Epithelial cell of prostate (primary cell): ENCODE measurements around the gene CD46.

Experiments
- DNase-seq: peaks from one replicate; pipeline ENCODE4 v3.0.0-alpha.2; 2011; ENCODE audit warnings: low read depth, low spot score
- H3K27ac ChIP-seq: fragments of 450-650 bp; 2 replicates; pipeline ENCODE4 v1.5.1; 2017; ENCODE audit warnings: mild to moderate bottlenecking

CD46 gene

DNA sequence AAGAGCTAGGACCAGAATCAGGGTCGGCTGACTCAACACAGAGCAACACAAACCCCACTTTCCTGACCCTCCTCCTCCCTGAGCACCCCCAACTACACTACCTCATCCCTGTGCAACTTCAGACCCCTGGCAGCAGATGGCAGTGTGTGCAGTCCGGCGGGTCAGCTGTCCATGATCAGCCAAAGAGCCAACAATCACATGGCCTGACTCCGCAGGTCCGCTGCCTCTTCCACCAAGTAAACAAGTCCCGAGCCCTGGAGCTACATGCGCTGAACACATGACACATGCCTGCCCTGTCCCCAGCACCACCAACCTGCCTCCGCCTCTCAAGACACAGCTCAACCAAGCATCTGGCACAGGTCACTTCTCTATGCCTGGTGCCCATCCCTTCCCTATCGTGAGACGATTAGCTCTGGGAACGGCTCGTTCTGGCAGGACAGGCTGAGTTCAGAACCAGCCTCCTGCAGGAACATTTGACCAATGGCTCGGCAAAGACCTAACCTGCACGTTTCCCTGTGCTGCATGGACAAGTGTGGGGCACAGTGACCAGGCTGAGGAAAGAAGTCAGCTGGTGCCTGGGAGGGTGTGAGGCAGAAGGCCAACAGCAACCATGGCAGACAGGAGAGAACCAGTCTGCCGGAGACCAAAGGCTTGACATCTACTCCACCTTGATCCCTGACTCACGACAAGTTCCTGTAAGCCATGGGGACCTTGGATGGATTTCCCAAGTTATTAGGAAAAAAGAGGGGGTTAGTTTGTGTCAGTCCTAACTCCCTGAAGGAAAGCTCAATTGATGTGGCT, 60.3 kb downstream of the CD46 start:
- no peak overlapping the region for H3K27ac ChIP-seq
- DNase-seq = no peak

DNA sequence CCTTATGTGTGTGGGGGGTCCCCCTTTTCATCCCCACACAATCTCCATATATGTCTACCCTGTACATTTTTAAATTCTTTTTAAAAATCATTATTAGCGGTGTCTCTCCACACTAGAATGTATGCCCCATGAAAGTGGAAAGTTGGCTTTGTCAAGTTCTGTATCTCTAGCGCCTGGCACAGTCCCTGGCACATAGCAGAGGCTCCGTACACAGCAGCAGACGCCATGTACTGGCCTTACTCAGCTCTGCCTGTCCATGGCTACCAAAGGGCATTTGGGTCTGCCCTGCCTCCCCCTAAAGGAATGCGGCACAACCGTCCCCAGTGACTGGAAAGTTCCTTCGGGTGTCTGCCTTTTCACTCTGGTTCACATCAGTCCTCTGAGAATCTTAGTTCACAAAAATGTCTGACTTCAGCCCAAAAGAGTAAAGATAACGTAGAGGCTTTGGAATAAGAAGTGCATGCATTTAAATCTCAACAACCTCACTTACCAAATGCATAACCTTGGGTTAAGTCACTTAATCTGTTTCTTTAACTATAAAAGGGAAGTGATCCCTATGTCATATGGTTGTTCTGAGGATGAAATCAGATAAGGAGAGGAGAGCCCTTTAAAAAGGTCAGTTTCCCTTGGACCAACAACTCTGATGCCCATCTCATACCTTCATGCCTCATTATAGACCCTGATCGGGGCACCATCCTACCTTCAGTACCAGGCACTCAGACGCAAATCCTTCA, 61.1 kb downstream of the CD46 start:
- no peak for DNase-seq
- no peak overlapping the region for H3K27ac ChIP-seq

DNA sequence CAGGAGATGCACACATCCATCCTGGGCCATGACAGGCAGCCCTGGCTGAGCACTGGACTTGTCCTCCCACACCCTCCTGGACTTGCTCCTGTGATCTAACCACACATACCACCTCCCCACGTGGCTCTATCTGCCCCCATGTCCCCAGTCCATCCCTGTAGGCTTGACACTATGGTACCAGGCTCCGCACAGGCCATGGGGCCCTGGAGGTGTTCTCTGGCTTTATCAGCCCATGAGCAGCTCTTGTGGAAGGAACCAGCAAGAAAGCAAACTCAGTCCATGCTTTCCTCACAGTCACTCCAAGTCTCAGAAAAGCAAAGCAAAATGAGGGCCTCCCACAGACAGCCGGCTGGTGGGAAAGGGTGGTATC, 61.6 kb downstream of the CD46 start:
- no peak for DNase-seq
- H3K27ac ChIP-seq = no peak overlapping the region

DNA sequence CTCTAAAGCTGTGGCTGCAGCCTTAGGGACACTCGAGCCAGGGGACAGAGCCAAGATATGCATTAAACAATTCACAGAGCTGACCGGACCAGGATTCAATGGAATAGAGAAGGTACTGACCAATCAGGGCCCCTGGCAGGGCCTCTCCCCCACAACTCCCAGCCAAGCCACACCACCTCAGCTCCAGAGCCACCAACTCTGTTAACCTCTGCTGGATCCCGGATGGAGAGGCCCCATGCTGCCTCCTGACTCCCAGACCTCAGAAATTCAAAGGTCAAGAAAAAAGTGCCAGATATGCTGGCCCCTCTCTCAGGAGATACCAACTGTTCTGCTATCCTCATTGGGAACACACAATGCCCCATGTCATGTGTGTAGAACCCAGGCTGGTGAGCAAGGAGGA, 62.1 kb downstream of the CD46 start:
- H3K27ac ChIP-seq = no peak overlapping the region

DNA sequence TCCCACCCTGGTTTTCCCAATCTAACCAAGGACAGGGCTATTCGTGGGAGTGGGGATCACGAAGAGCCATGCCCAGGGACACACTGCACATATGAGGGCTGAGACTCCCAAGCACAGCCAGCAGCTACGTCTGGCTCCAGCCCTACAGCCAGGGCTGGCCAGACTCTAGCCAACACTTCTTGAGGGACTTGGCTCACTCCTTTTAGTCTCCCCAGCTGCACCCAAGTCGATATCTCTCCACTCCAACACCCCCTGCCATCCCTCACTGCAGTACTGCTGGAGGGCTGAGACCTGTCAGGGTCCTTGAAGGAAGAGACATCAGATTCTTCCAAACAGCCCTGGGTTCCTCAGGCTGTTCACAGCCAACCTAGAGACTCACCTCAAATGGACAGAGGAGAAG, 62.6 kb downstream of the CD46 start:
- no peak for DNase-seq
- H3K27ac ChIP-seq = no peak overlapping the region

More for the DNA sequence above, 62.1 kb downstream of the CD46 start:
- DNase-seq = no peak

DNA sequence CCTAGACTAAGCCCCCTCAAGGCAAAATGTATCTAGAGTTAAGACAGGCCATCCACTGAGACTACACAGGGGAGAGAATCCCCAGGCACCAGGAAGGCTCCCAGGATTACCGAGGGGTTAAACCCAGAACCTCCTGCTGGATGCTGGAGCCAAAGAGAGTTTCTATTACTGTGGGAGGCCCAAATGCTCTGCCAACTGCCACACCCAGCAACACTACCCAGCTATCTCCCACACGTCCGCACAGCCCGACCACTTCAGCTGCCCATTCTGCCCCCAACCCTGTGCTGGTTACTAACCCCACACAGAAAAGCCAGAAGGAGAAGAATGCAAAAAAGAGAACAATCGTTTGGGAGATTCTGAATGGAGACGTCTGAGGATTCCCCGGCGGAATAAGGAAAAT, 63.6 kb downstream of the CD46 start:
- no peak overlapping the region for H3K27ac ChIP-seq
- no peak for DNase-seq

DNA sequence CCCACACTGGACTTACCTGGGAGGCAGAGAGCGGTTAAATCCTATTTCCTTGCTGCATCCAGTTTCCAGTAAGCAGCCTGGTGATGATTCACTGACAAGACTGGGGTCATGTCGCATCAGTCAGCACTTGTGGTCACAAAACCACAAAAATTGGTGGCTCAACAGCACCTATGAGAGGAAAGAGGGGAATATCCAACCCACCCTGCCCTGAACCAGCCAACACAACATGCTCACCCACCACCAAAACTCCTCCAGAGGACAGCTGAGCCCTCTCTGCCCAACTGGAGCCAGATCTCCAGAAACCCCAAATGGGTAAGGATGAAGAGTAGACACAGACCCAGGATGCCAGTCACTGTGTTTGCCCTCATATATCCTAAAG, 64.0 kb downstream of the CD46 start:
- no peak overlapping the region for H3K27ac ChIP-seq
- DNase-seq = no peak

DNA sequence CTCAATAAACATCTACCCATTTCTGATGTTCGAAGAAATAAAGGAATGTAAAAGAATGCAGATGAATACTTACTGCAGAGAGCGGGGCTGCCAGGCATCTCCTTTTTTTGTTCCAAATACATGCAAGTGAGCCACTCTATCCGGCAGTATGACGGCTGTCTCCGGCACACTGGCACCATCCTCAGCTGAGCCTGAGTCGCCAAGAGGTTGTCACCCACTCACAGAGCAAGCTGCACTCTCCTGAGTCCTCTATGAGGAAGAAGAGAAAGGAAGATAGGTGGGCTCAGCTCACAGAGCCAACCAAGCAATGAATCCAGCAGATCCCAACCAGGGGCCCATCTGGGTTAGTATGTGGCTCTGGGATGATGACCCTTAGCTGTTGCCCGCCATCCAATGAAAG, 65.3 kb downstream of the CD46 start:
- H3K27ac ChIP-seq = no peak overlapping the region
- DNase-seq = no peak

DNA sequence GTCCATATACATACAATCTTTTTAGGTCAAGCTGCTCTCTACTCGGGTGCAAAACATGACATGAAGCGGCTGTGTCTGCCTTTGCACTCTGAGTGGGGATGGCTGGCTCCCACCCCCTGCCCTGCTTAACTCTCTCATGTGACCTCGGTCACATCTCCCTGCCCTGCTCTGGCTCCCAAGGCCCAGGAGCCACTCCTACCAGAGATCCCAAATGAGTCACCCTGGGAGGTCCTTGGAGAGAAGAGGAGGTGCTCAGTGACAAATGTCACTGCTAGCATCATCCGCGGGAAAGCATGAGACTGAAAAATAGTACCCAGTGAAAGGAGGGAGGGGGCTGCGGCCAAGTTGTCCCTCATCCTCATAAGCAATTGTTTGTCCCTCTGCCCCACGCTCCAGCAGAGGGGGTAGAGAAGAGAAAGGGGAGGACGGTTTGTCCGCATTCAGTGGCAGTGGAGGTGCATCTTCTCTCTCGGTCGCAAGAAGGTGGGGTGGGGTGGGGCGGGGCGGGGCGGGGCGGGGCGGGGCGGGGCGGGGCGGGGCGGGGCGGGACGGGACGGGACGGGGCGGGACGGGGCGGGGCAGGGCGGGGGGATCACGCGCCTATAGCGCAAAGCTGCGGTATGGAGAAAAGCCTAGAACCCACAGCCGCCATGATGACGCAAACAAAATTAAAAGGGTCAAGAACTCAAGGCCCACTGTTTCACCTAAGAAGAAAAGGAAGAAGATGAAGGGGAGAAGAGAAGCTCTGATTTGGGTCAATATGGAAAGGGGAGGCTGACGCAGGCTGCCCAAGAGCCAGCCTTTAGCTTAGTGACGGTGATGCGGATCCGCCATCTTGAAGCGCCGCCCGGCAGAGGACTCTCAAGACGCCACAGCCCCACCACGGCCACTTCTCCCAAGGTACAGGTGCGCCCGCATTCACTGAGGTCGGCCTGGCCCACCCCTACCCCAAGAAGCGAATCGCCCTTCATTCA, 66.2 kb downstream of the CD46 start:
- H3K27ac ChIP-seq = no peak overlapping the region
- no peak for DNase-seq

DNA sequence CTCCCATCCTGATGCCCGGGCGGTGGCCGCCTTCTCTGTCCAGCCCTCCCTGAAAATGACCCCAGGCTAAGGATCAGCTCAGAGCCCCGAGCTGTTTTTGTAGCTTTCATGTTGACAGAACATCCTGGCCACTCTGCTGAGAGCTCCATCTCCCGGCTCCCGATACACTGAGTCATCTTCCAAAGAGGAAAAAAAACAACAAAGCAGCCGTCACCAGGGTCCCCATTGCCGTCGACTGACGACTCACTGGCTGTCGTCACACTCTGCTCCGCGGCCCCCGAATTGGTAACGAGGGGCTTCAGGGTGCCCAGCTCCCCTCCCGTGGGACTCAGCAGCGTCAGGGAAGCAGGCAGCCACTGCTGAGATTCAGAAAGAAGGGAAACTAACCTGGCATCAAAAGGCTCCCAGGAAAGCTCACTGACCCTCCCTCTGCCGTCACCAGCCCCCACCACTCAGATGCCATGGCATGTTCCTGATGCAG, 67.2 kb downstream of the CD46 start:
- no peak for DNase-seq
- H3K27ac ChIP-seq = no peak overlapping the region

DNA sequence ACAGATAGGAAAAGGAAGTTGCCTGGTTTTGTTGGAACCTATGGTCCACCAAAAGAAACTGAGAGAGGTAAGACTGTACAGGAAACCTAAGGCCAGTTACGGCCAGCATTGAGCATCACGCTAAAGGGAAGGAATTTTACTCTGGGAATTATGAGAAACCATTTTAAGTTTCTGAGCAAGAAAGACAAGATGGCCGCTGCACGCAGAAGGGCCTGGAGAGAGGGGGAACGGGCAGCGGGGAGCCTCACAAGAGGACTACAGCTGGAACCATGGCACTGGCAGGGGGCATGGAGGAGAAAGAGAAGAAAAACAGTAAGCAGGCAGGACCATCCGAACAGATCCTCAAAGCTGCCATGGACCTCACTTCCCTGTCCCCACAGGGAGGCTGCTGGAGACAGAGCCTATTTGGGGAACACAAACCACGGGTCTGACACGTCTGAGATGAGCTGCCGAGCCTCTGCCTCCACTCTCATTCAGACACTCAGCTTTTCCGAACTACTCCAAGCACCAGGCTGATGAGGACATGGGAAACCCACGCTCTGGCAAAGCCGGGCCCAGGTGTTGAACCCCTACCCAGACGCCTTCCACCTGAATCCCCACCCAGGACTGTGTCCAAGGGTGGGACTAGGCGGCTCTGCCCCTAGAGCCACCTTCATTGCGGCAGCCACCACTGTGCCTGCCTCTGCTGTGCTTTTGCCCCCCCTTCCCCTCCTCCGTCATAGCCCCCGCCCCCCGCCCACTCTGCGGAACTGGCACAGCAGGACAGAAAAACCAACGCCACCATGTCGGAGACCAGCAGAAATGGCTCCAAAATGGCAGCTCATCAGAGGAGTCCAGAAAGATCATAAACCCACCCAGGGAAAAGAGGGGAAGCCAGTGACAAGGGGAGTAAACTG, 69.0 kb downstream of the CD46 start:
- H3K27ac ChIP-seq = no peak overlapping the region
- no peak for DNase-seq

DNA sequence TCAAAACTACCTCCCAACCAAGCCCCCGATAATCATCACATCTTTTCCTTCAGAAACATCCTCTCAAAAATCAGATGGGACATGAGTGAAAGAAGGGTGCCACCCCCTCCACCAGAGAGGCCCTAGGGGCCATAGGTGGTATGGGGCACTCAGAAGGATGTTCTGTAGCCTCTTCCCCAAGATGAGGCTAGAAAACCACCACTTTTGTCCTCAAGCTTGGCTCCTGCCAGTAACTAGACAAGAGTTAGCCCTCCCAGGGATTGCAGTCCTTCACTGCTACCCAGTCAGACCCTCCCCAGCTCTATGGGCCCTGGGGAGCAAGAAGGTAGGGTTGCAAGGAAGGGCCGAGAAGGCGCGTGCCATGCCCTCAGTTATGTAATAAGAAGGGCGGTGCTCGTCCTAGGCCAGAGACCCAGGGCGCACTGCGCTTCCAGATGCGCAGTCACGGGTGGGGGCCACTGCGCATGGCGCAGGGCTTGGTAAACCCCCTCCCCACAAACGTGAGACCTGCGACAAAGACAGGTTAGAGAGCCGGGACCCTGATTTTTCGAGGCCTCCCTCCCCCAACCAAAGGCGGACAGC, 69.7 kb downstream of the CD46 start:
- H3K27ac ChIP-seq = no peak overlapping the region

DNA sequence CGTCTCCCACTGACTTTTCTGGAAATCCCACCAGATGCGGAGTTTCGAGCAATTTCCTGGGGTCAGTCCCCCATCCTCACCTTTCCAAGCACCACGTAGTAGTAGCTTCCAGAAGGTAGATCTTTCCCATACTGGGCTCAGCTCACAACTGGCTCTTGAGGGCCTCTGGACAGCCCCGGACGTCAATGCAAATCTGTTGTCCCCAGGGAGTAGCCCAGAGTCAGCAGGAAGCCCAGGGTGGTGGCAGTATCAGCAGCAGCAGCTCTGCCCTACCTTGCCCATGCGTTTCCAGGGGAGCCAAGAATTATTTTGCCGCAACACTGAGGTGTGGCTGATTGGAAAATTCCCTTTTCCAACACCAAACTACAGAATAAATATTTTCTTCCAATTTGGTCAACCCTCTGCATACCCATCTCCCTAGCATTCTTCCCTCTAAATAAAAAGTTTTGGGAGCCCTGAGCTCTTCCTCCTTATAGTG, 70.3 kb downstream of the CD46 start:
- no peak for DNase-seq
- no peak overlapping the region for H3K27ac ChIP-seq

More for the DNA sequence above, 69.7 kb downstream of the CD46 start:
- DNase-seq = no peak

DNA sequence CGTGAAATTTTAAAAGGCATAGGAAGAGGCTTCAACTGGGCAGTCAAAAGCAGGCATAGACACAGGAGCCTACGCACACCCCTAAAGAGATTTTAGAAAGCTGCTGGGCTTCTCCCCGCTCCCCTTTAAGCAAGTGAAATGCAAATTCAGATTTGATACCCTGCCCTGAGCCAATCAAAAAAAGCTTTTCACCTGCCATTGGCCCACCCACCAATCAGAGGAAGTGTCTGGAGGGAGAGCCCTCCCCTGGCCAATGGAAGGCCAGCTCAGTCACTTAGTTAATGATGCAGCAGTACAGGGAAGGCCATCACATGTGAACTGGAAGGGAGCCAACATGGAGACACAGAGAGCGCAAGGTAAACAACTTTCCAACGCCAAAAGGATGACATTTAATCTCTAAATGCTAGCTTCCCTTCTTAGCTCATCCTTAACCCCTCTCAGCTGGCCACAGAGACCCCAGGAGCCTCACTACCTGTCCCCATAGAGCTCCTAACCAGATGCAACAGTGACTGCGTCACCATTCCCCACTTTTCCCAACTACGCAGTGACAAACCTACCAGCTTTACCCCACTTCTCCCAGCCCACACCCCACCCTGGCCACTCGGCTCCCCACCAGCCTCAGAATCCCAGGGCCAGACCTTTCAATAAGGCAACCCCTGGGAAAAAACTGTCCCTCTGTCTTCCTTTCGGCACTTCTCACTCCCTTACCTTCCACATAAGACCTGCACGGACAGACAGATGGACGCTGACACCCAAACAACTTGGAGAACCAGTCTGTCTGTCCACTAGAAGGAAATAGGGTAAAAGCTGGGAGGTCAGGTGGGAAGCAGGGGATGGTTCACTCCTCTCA, 71.0 kb downstream of the CD46 start:
- peak overlapping the region; percentile 82 for H3K27ac ChIP-seq
- peak; percentile 52 for DNase-seq

DNA sequence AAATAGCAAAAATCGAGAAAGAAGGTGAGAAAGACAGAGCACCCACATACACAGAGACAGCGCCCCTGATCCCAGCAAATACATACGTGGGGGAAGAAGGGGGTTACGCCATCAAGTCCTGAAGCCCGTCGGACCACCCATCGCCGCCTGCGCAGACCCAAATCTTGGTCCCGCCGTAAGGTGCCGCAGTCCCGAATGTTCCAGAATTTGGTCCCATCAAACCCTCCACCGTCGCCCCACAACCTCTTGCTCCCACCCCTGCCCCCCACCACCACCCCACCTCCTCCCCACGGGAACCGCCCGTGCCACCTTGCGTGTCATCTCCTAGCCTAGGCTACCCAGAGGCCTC, 71.7 kb downstream of the CD46 start:
- no peak for DNase-seq
- H3K27ac ChIP-seq = peak overlapping the region; percentile 82

DNA sequence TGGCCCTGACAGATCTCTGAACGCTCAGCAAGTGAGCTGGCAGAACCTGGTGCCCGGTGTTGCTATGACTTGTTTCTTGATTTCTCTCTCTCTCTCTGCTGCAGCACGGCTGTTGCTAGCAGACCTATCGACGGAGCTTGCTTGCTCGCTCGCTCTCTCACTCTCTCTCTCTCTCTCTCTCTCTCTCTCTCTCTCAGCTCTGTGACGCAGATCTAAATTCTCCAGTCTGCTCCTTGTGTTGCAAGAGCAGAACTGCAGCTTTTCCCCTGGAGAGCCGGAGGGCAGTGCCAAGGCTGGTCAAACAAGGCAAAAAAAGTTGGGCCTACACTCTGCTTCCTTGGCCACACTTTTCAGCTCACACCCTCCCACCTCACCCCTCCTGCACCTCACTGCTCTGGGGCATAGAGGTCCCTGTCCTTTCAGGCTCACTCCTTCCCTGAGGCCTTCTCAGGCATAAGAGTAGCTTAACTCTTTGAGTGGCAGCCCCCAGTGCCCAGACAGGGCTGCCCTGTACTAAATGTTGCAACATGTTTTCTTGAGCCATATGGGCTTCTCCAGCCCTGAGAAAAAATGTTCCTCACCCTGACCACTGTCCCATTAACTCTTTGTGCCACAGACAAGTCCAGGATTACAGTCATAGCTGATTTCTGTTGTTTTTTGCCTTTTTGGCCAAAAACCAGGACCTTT, 72.2 kb downstream of the CD46 start:
- peak overlapping the region; percentile 82 for H3K27ac ChIP-seq
- peak; percentile 99 for DNase-seq

DNA sequence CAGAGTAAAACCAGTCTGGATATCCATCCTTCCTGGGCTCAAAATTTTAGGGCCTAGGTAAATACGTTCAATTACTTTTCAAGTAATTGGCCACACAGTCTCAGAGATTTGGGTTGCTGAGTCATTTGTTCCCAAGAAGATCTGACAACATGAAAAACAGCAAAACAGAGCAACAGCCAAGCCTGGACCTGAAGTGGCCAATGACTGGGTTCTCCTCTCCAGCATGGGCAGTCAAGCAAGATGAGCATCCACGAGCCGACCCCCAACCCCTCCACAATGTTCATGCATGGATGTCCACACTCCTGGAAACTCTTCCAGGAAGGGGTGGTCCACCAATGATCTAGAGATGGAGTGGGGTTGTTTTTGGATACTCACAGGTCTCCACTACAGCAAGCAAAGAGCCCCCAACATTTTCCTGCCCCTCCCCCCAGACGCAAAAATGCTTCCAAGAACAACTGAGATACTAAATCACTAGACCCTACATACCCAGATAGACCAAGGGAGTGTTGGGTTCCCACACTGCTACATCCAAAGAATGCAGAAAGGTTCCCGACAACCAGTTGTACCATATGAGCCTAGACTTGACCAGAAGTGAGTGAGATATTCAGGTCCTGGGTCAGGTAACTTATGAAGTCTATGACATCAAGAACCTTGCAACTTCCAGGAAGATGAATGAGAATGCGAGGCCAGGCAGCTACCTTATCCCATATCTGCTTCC, 73.0 kb downstream of the CD46 start:
- H3K27ac ChIP-seq = peak overlapping the region; percentile 82
- no peak for DNase-seq
